Fibroblast of skin of right biceps (primary cell): ENCODE measurements around the gene CELA3B.
"Not testable (repeated sequence)": the region's sequence is repeated elsewhere in the genome, so short reads cannot be mapped to it uniquely, and the experiment has no call there.

Source experiments
- DNase-seq: peaks from one replicate; pipeline ENCODE4 v3.0.0-alpha.2; 2013

The CELA3B gene

DNA sequence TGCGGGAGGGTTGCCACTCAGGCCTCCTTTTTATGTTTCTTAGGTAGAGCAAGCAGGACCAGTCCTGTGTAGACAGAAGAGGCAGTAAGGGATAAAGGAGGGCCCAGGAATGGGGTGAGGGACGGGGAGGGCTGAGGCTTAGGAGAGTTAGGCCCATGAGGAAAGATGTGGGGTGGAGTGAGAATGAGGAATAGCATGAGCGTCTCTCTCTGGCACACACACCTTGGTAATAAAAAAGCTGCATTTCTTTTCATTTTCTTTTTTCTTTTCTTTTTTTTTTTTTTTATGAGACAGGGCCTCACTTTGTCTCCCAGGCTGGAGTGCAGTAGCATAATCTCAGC, 32.1 kb upstream of the CELA3B start:
- DNase-seq = no peak

DNA sequence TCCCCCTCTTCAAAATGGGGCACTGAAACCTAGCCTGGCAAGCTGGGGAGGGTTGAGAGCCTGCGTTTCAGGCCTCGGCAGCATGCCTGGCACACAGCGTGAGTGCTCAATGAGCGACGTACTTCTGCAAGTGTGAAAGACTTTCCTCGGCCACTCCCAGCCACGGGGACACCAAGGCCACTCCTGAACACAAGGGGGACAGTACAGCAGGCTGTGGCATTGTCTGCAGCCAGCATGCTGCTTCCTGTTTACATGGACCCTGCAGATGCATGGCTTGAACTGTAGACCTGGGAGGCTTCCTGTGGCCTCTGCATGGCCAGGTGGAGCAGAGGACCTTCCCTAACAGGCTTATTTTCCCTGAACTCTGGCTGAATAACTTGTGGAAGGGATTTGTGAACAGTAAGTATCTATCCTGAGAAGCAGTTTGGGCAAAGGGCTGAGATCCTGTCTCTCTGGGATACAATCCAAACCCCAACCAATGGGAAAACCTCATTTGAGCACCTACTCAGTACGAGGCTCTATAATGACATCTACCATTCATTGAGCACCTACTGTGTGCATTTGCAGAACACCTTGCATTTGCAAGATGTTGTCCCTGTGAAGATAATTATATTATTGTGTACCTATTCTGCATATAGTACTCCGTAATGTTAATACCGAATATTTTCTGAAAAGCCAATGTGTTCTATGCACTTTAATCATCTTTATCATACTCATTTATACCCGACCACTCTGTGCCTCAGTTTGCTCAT, 29.8 kb upstream of the CELA3B start:
- DNase-seq = no peak

DNA sequence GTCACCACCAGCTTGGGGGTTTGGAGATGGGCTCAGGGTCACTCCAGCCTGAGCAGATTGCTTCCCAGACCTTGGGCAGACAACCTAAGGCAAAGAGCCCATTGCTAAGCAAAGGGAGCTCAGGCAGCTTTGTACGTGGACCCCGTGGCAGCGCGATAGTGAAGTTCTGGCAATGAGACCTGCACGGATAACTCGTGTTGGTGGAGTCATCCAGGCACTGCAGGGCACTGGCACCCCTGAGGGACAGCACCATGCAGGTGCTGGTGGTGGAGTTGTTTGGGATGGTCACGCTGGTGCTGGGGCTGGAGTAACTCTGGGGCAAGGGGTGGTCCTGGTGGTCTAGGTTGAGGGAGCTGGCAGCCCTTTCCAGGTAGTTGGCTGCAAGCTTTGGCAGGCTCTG, 26.1 kb upstream of the CELA3B start:
- no peak for DNase-seq

DNA sequence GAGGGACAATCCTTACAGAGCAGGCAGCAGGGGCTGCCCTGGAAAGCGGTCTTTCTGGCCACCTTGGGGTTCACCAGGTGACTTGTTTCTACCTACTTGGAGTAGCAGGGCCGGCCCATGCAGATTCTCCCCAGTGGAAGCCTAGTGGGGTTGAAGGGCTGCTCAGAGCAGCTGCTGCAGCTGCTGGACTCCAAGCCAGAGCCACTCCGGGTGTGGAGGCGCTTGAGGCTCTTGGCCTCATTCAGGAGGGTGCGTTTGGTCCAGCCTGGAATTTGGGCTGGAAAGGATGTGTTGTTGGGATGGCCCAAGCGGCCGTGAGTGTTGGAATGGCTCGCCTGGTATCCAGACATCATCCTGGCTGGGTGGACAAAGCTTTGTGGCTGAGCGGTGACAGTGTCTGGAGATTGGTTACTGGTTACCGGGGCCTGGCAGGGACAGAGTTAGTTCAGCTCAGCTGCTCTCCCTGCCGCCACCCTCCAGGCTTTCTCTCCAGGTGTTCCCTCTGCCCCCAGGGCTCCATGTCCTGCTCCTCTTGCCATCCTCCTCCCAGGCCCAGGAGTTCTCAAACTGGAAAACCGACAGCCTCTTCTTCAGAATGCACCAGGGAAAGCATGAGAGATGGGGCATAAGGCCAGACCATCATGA, 25.5 kb upstream of the CELA3B start:
- DNase-seq = no peak

DNA sequence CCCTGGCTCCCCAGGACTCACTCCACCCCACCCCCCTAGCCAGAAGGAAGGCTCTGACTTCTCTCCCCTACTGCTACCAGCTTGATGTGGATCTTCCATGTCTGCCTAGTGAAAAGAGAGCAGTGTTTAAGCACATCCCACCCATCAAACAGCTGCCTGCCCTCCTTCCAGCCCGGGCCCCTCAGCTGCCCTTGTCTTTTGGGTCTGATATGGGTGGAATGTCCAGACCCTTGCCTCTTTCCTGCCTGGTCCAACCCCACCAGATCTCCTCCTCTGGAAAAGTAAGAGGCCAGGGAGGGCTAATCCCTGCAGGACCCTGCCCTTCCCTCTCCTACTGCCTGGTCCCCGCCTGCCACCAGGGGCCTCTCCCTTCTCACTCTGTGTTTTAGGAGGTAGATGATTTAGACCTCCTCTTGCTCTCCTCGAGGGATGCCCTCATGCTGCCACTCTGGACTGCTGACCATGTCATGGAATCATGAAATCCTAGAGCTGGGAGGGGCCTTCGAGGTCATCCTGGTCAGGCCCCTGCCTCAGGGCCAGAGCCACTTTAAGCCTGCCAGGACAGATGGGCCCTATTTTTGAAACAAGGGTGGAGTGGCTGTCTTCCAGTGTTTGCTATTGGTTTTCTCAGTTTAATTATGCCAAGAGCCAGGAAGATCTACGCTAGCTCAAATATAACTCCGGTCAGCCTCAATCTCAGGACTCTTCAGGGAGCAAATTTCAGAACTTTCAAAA, 23.9 kb upstream of the CELA3B start:
- DNase-seq = no peak

DNA sequence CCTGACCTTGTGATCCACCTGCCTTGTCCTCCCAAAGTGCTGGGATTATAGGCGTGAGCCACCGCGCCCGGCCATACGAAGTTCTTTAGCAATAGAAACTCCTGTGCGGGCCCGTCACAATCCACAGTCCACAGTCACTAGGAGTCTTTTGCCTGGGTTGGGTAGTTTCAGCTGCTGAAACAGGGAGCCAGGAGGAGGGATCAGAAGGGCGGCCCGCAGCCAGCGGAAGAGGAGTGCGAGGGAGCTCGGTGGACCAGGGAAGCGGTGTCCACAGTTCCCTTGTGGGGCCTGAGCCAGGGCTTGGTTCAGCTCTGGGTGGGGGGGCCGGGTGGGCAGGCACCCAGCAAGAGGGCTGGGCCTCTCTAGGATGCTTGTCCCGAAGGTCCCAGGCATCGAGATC, 21.8 kb upstream of the CELA3B start:
- no peak for DNase-seq

DNA sequence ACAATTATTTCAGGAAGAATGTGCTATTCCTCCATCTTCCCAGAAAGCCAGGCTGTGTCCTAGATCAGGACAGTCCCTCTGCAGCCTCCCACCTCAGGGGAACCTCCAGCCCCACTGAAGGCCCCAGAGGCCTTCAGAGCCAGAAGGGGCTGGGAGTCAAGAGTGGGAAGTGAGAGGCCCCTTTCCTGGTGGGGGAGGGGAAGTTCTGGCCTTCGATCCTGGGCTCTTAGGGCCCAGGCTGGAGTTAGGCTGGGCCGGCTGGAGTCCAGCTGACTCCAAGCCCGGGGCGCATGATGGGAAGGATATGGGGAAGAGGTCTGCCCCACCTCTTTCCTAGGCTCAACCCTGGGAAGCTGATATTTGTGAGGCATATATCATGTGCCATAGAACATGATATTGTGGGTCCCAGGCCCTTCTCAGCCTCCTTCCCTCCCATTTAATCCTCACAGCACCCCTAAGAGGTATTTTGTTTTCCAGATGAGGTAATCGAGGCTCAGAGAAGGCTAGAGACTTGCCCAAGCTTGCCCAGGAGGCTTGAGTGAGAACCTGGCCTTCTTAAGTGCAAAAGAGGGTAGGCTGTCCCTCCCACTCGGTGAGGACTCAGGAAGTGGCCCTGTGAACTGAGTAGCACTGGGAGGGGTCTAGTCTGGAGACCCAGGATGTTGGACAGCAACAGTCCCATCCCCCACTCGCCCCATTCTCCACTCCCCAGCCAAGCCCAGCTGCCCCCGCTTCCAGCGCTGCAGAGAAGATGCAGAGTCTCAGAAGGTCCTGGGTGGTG, 21.1 kb upstream of the CELA3B start:
- DNase-seq = no peak

DNA sequence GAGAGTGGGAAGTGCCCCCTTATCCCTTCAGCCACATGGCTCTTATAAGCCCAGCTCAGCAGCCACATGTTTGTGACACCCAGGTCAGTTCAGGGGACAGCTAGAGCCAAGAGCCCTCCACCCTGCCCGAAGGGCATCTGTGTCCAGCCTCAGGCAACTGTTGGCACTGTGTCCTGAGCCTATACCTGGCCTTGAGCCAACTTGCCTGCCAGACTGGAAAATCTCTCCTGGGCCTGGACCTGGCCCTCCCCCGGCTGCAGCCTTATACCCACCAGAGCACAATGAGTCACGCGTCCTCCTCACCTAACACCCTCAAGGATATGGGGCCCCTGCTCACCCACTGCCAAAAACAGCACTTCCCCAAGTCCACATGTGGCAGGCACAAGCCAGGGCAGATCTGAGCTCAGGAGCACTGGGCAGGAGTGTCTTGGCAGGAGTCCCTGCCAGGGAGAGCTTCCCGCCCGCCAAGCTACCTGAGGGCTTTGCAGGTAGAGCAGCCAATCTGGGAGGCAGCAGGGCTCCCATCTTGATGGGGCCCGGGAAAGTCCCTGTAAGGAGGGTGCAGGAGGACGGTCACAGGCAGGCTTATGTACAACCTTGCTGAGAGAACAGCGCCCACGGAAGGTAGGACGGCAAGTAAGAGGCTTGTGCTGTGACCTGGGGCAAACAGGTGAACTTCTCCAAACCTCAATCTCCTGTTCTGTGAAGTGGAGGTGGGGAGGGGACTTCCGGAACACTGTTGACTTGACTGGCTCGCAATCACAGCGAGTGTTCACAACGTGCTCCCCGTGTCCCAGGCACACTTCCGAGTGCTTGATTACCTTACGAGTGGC, 19.9 kb upstream of the CELA3B start:
- DNase-seq = peak; percentile 49

DNA sequence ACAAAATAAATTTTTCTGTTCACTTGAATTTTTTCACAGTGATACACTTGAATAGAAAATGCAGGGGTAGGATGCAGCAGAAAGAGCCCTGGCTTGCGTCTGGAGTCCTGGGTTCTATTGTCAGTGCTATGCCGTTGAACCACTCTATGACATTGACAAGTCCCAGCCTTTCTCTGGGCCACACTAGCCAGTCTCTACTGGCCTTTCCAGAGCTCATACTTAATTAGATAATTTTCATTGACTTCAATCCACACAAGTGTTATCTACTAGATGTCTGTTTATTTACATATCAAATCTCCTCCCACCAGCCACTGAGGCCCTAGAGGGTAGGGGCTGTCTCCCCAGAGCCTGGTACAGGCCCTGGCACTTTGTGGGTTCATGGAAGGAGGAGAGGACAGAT, 15.5 kb upstream of the CELA3B start:
- DNase-seq = no peak

DNA sequence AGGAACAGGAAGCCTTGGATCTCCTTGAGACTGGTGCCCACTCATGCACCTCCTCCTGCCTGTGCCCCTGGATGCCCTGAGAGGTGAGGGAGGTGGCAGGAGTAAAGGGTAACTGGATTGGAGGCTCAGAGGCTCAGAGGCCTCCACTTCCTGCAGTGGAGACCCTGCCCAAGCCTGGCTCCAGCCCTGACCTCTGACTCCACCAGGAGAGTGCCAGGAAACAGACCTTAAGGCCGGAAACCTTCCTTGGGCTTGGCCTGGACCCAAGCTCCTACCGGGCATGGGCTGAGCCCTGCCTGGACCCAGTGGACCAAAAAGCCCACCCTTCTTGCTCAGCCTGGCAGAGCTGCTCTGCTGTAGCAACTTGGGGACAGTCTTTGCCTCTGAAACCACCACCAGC, 15.0 kb upstream of the CELA3B start:
- no peak for DNase-seq

DNA sequence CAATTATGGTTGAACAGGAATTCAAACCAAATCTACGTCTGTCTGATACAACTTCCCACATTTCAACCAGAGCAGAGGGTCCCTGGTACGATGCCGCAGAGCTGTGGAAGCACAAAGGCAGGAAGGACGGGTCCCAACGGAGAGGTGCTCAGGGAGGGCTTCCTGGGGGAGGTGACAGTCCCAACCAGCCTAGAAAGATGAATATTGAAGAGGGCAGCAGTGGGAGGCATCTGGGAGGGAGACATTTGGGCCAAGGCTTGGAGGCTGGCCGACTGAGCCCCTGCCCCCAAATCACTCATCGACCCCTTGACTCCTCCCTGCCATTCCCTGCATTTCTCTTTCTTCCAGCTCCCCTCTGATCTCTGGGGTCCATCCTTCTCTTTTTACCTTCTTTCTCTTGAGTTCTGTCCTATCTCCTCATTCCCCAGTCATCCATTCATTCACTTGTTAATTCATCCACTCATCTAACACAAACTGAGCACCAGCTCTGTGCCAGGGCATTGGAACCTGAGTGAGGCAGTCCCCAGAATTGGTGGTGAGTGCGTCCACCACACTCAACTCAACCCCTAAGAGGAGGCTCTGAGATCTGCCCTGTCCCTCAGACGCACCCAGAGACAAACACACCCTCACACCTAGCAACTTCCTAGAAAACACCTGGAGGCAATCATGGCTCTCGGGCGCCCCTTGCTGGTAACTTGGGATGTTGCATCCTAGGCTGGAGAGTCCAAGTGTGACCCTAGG, 13.2 kb upstream of the CELA3B start:
- DNase-seq = peak; percentile 63

DNA sequence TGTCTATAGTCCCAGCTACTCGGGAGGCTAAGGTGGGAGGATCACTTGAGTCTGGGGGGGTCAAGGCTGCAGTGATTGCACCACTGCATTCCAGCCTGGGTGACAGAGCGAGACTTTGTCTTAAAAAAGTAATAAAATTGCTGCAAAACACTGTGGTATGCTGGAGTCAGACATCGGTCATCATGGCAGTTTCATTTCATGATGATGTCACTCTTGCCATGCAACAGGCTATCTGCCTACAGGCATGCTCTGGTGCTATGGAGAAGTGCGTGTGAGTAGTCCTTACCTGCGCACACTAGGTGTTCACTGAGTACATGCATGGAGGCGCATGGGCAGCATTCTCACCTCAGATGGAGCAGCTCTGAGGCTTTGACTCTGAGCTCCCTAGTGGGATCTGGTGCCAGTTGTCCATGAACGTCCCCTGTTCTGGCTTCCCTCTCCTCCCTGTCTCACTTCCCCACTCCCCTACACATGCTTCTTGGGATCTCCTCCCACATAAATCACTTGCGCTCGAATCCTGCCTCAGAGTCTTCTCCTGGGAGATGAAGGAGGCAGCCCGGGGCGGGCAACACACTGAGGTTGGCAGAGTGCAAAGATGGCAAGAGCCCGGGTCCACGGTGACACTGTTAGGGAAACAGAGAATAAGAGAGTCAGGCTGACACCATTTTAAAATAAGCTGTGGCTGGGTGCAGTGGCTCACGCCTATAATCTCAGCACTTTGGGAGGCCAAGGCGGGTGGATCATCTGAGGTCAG, 10.4 kb upstream of the CELA3B start:
- DNase-seq = peak; percentile 82

DNA sequence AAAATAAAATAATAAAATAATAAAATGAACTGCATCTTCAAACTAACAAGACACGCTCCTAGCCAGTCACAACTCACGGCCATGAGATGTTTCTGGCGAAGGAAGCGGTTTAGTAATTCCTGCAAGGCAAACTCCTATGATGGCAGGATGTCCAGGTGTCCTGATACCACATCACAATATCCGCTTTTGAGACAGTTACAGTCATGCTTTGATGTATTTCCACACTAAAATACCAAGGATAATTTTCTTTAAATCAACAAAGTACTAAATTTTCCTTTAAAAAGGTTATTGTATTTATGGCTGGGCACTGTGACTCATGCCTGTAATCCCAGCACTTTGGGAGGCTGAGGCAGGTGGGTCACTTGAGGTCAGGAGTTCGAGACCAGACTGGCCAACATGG, 9.6 kb upstream of the CELA3B start:
- DNase-seq = not testable (repeated sequence)

DNA sequence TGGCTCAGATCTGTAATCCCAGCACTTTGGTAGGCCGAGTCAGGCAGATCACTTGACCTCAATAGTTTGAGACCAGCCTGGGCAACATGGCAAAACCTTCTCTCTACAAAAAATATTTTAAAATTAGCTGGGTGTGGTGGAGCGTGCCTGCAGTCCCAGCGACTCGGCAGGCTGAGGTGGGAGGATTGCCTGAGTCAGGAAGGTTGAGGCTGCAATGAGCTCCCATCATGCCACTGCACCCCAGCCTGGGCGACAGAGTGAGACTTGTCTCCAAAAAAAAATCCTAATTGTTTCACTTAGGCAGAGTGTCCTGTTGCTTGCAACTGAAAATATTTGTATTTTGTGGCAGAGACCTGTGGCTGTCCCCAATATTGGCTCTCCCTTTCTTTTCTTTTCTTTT, 7.8 kb upstream of the CELA3B start:
- not testable (repeated sequence) for DNase-seq

DNA sequence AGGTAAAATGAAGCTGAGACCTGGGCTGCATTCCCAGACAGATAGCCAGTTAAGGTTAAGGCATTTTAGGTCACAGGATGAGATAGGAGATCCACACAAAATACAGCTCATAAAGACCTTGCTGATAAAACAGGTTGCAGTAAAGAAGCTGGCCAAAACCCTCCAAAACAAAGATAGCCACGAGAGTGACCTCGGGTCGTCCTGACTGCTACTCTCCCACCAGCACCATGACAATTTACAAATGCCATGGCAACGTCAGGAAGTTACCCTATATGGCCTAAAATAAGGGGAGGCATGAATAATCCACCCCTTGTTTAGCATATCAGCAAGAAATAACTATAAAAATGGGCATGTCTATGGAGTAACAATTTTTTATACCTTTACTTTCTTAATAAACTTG, 6.3 kb upstream of the CELA3B start:
- DNase-seq = not testable (repeated sequence)

DNA sequence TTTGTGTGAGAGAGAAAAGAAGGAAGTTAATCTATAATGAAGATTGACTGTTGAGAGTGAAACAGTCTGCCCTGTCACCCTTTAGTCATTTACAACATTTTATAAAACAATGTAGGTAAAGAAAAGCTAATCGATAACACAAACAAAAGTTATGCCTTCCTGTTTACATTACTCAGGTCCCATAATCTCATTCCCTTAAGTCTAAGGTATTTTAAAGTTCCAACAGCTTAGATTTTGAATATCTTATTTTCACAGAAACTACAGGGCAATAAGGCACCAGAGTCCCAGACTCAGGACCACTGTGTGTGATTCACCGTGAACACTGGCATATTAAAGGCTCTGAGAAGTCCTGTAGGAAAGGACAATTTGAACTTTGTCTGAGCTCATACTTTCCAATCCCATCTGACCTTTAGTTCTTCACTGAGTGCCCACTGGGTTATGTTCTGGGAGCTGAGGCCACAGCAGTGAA, 3.8 kb upstream of the CELA3B start:
- not testable (repeated sequence) for DNase-seq

DNA sequence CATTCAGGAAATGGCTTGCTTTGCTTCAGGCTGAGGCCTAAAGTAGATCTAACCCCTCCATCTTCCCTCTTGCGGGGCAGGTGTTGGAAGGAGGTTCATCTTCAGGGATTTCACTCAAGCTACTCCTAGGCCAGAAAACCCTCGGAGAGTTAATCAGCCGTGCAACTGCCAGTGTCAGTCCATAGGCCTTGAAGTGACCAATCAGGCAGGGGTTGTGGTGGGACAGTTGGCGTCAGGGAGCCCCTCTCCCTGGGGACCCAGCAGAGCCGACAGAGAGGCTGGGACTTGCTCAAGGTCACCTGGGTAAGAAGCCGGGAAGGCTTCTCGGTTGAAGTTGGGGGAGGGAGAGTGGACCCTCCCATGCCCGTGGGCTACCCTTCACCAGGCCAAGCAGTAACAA, 2.9 kb upstream of the CELA3B start:
- not testable (repeated sequence) for DNase-seq

DNA sequence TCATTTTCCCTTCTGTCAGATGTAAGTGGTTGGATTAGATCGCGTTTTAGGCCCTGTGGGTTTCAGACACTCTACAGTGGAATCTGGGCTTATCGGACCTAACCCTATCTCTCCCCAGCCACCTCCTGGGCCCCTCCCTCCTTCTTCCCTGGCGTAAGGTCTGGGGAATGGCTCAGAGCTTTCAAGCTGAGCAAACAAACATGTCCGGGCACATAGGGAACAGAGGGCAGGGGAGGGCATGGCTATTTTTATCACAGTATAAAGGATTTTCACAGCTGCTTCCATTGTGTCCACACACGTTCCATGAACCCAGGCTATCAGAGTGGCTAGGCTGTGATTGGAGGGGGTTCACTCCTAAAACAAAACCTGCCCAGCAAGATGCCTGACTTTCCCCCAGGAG, 2.1 kb upstream of the CELA3B start:
- DNase-seq = not testable (repeated sequence)

DNA sequence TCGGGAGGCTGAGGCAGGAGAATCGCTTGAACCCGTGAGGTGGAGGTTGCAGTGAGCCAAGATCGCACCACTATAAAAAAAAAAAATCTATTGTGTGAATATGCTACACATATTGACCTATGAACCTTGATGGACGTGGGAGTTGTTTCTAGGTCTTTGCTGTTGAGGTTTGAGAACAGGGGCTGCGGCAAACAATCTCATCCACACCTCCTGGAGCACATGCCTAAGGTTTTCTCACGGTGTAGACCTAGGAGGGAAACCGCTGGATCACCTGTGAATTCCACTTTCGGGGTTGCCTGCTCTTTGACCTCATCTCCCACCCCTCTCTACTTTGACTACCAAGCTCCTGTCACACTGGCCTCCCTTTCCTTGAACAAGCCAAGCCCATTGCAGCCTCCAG, 1.5 kb upstream of the CELA3B start:
- DNase-seq = not testable (repeated sequence)

DNA sequence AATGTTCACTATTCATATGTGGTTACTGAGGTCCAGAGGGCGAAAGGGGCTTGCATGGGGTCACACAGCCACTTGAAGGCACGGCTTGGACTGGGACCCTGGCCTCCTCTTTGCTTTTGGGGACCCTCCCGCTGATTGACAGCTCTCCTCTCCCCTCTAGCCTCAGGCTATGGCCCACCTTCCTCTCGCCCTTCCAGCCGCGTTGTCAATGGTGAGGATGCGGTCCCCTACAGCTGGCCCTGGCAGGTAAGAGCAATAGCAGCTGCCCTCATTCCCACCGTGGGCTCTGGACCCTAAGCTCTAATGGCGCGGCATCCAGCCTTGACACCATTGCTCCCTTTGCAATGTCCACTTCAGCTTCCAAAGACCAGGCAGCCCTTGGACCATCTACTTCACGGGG, 1.4 kb downstream of the CELA3B start:
- DNase-seq = not testable (repeated sequence)
